ENCODE data around the gene TEAD1. TPM values are rescaled to one million over a fixed set of nuclear protein-coding genes. Genes with fewer than 3 reads are reported as not detected.
"Not testable (repeated sequence)": the region's sequence is repeated elsewhere in the genome, so short reads cannot be mapped to it uniquely, and the experiment has no call there.

Gene TEAD1
- total RNA-seq, 2 donors from 2014 or later: 89.6 to 93.8 TPM

GRCh38 chr11:12860827-12861226, 186.6 kb downstream of the TEAD1 start:
- ATAC-seq (no peak), DNase-seq (no peak)
- intact Hi-C loops (cut with DNase I): no loop called here

DNA sequence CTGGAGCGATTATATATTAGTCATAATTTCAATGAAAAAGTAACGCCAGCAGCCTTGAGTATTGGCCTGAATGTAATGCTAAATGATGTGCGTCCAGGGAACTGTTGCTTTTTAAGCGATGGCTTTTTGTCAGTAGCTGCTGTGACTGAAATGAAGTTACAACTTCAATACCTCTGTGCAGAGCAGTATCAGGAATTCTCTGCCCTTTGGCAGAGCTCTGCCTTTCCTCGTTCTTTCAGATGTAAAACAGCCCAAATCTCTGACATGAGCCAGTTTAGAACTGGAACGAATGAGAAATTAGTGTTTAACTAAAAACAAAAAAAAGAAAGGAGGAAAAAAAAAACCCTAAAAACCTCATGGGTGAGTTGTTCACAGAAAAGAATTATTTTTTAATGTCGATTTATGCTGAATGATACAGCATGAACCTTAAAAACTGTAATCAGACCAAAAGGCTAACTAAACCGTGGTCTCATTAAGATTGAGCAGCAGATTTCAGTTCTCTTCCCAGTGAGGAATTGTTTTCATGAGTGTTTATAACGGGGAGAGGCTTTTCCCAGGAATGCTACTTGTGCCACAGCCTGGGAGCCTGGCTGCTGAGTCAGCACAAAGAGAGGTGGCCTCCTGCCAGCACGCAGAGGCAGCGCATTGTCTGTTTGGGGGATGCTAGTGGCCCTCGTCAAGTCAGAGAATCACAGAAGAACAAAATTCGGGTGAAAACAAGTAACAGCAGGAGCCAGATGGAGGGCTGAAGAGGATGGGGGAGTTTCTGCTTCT, 188.7 kb downstream of the TEAD1 start:
- peak; percentile 49 for DNase-seq
- ATAC-seq: peak; percentile 49 to 62
- intact Hi-C loops (cut with DNase I): no loop called here

- DNase-seq: peak; percentile 38
- peak; percentile 18 to 46 for ATAC-seq
- intact Hi-C loops (cut with DNase I): no loop called here
These were observed 189.4 kb downstream of the TEAD1 start for GRCh38 chr11:12863605-12864121.

GRCh38 chr11:12864316-12865156, 190.3 kb downstream of the TEAD1 start:
- DNase-seq (no peak), ATAC-seq (peak in 1 of 2 donors; percentile 17)
- intact Hi-C loops (cut with DNase I): no loop called here

DNA sequence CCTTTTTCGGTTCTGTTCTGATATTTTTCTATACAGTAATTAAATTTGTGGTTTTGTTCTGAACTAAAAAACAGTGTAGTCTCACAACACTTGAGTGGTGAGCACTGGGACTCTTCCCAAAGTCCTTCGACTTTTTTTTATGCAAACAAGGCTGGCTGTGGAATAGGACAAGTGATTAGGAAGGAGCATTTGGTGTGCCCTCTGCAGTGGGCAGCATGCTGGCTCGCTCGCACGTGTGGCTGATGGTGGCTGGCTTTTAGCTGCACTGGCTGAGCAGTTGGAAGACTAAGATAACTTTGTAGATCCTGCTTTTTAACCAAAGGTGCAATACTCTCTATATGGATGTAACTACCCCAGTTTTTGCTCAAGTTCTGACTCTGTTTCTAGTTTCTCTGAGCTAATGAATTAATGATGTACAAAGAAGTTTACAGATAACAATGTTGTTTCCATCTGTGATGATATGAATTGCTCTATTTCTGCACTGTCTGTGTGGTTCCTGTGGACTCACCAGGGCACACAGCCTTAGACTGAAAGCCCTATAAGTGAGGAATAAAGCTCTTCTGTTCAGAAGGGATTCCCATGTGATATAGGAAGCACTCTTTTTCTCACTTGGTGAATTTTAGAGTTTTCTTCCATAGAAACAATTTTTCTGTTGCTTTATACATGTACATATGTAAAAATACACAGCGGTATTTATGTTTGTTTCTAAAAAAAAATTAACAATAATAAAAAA, 191.8 kb downstream of the TEAD1 start:
- ATAC-seq (no peak), DNase-seq (no peak)
- intact Hi-C loops (cut with DNase I): no loop called here

GRCh38 chr11:12867531-12867930, 193.3 kb downstream of the TEAD1 start:
- intact Hi-C loops (cut with DNase I): no loop called here
- no peak for ATAC-seq
- DNase-seq: no peak

DNA sequence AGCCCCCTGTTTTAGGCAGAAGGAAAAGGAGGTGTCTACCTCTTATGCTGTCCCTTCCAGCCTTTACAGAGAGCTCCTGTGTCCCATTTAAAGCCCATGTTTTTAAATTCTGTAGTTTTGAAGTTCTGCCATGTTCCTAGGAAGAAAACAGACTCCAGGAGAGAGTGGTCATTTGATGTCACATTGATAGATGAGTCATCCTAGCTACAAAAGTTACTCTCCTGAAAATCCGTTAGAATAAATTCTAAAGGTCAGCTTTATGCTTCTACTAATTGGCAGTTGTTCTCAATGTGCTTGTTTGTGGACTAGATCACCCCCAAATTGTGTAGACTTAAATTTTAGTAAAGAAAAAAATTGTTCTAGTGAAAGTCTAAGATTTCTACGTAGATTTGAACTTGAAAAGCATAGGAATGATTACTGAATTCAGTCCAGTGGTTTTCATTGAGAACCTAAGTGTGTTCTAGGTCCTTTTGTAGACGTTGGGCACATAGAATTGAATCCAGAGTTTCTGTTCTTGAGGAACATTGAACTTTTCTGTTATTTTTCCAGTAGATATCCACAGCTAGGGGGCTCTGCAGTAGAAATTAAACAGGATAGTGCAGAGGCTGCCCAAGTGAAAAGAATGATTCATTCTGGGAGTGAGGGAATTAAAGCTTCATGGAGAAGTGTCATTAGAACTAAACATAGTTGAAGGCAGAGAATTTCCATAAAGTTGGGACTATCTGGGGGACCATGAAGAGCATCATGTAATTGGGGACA, 194.3 kb downstream of the TEAD1 start:
- ATAC-seq: no peak
- intact Hi-C loops (cut with DNase I): no loop called here
- DNase-seq: no peak

DNA sequence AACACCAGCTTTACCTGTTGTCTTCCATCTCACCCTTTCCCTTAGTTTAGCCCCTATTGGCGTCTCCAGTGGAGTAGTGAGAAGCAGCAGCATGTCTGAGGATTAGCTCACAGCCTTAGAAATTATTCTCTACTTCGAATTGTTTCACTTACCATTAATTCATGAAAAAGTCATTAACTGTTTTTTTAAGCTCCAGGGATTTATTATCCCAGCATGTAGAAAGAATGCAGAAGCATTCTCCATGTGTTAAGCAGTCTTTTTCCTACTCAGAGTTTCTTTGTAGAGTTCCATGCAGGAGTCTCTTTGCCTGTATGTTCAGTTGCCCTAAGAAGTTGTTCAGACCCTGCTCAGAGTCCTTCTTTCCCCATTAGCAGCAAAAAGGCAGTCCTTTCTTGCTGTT, 197.0 kb downstream of the TEAD1 start:
- no peak for ATAC-seq
- intact Hi-C loops (cut with DNase I): no loop called here

DNA sequence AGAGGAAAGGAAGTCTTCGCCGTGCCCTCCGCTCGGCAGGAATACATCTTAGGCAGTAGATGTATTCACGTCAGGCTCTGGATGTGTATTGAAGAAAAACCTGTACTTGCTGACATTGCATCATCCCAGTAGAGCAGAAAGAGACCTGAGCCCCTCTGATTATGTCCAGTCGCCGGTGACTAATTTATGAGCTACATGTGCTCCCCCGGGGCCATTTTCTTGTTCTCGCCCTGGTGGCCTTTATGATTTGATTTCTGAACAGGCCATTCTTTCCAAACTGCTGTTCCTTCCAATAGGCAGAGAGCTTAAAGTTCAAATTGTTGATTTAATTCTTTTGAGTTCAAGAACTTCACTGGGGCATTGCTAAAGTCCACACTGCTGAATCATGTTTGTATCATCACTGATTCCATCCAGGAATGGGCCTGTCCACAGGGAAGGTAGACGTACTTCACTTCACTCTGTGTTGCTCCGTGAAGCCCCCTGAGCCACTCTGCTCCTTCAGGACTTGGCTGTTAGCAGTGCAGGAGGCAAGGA, 197.6 kb downstream of the TEAD1 start:
- intact Hi-C loops (cut with DNase I): no loop called here
- DNase-seq: no peak
- ATAC-seq: peak in 1 of 2 donors; percentile 29

More for the DNA sequence above, 197.0 kb downstream of the TEAD1 start:
- no peak for DNase-seq

- DNase-seq (no peak), ATAC-seq (no peak)
- intact Hi-C loops (cut with DNase I): no loop called here
These were observed 202.1 kb downstream of the TEAD1 start for GRCh38 chr11:12876340-12876739.

GRCh38 chr11:12876988-12877387, 202.8 kb downstream of the TEAD1 start:
- ATAC-seq (no peak), DNase-seq (no peak)
- intact Hi-C loops (cut with DNase I): no loop called here

- DNase-seq; intact Hi-C loops (cut with DNase I); ATAC-seq: not testable (repeated sequence)
These were observed 203.3 kb downstream of the TEAD1 start for GRCh38 chr11:12877508-12877907.

- DNase-seq (no peak), ATAC-seq (no peak)
- intact Hi-C loops (cut with DNase I): no loop called here
These were observed 206.1 kb downstream of the TEAD1 start for GRCh38 chr11:12880327-12880726.

- ATAC-seq: no peak
- no peak for DNase-seq
- intact Hi-C loops (cut with DNase I): no loop called here
These were observed 208.4 kb downstream of the TEAD1 start for GRCh38 chr11:12882670-12883069.

- no peak for DNase-seq
- no peak for ATAC-seq
- intact Hi-C loops (cut with DNase I): loop anchor here in 1 of 2 donors (5.0 kb wide), 1 partner anchor 213 kb away; the partner anchor contains the start of gene TEAD1
These were observed 210.6 kb downstream of the TEAD1 start for GRCh38 chr11:12884751-12885318.

- intact Hi-C loops (cut with DNase I): loop anchor here in 1 of 2 donors (5.0 kb wide), 1 partner anchor 213 kb away; the partner anchor contains the start of gene TEAD1
- ATAC-seq: no peak
- no peak for DNase-seq
These were observed 211.6 kb downstream of the TEAD1 start for GRCh38 chr11:12885717-12886239.

- ATAC-seq (no peak), DNase-seq (no peak)
- intact Hi-C loops (cut with DNase I): loop anchor here in 1 of 2 donors (5.0 kb wide), 1 partner anchor 214 kb away; the partner anchor contains the start of gene TEAD1
These were observed 212.3 kb downstream of the TEAD1 start for GRCh38 chr11:12886508-12886907.
